WTC11 (cell line): ENCODE data around the gene METTL5. TPM values are rescaled to one million over a fixed set of nuclear protein-coding genes. Genes with fewer than 3 reads are reported as not detected.

Source experiments
- total RNA-seq: library from RNA; stranded (reverse); gene quantifications from 3 replicates; pipeline ENCODE4 v1.2.3, GENCODE V29; 2021
- TF ChIP-seq, protein P1 (sequence below): fragments of 250-450 bp; sonication (Bioruptor Pico); conservative IDR thresholded peaks from 2 replicates; pipeline ENCODE4 v1.9.0; 2021; ENCODE audit warnings: mild to moderate bottlenecking
- TF ChIP-seq, protein P2 (sequence below): sonication (generic); formaldehyde crosslinking; IDR thresholded peaks from 2 replicates; pipeline ENCODE4 v1.8.1; 2023; ENCODE audit warnings: mild to moderate bottlenecking, moderate library complexity, missing genetic modification reagents
- TF ChIP-seq, protein P3 (sequence below): sonication (generic); formaldehyde crosslinking; IDR thresholded peaks from 2 replicates; pipeline ENCODE4 v1.8.1; 2022; ENCODE audit warnings: mild to moderate bottlenecking, moderate library complexity, missing genetic modification reagents

METTL5 gene
- total RNA-seq, 1 experiment from 2014 or later = 90.9 TPM

DNA sequence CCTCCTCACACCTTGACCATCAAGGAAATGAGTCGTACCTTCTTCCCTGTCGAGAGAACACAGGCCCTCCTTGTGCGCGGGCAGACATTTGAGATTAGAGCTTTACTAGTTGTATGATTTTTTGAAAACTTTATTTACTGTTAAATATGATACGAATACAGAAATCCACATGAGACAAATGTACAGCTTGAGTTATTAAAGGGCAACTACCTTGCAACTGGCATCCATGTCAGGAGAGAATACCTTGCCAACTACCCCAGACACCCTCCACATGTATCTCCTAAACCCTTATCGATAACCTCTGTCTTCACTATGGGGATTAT is 62.8 kb downstream of the METTL5 start (continued):
- TF ChIP-seq, protein P1, sequence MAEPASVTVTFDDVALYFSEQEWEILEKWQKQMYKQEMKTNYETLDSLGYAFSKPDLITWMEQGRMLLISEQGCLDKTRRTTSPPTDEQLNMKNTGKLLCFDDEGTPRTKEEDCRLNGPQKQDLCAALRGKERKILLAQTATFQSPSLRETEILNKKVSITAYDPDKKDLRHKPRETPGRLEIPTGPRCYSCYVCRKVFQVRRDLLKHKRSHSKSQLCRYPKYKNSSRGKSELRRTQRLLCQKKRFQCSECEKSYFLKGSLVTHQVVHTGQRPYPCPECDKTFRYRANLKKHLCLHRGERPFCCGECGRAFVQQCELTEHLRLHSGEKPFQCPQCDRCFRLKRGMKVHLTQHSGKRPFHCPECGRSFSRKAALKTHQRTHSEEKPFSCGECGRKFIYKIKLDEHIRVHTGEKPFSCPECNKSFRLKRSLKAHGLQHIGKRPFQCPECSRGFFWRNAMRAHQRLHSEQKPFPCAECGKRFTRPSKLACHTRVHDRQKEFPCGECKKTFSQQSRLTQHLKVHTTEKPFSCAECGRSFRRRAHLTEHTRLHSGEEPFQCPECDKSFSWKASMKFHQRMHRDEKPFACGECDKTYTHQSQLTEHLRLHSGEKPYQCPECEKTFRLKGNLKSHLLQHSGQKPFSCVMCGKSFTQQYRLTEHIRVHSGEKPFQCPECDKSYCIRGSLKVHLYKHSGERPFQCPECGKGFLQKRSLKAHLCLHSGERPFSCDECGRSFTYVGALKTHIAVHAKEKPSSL (CRISPR knock-in tag) = no peak
- TF ChIP-seq, protein P2, sequence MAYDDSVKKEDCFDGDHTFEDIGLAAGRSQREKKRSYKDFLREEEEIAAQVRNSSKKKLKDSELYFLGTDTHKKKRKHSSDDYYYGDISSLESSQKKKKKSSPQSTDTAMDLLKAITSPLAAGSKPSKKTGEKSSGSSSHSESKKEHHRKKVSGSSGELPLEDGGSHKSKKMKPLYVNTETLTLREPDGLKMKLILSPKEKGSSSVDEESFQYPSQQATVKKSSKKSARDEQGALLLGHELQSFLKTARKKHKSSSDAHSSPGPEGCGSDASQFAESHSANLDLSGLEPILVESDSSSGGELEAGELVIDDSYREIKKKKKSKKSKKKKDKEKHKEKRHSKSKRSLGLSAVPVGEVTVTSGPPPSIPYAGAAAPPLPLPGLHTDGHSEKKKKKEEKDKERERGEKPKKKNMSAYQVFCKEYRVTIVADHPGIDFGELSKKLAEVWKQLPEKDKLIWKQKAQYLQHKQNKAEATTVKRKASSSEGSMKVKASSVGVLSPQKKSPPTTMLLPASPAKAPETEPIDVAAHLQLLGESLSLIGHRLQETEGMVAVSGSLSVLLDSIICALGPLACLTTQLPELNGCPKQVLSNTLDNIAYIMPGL = no peak
- TF ChIP-seq, protein P3, sequence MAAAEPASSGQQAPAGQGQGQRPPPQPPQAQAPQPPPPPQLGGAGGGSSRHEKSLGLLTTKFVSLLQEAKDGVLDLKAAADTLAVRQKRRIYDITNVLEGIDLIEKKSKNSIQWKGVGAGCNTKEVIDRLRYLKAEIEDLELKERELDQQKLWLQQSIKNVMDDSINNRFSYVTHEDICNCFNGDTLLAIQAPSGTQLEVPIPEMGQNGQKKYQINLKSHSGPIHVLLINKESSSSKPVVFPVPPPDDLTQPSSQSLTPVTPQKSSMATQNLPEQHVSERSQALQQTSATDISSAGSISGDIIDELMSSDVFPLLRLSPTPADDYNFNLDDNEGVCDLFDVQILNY (CRISPR knock-in tag) = no peak
- TF ChIP-seq, all 79 proteins: peak for 0

Other genes starting within 250 kb of the METTL5 start
- 63.7 to 77.7 TPM (median 72.2 TPM) in 3 replicates for gene PPIG, start 240.6 kb downstream of the METTL5 start, total RNA-seq
- gene CFAP210, start 130.5 kb downstream of the METTL5 start, total RNA-seq = 0.20 to 0.60 TPM (median 0.25 TPM) in 3 replicates
- 6.1 to 8.1 TPM (median 7.3 TPM) in 3 replicates for gene PHOSPHO2, start 130.4 kb downstream of the METTL5 start, total RNA-seq
- 44.2 to 45.8 TPM (median 45.6 TPM) in 3 replicates for gene KLHL23, start 91.1 kb downstream of the METTL5 start, total RNA-seq
- gene SSB, start 26.0 kb downstream of the METTL5 start, total RNA-seq = 201 to 235 TPM (median 202 TPM) in 3 replicates
- 13.0 to 16.4 TPM (median 14.3 TPM) in 3 replicates for gene UBR3, start 2.5 kb upstream of the METTL5 start, total RNA-seq